K562 (cell line): ENCODE results near the gene SYT1. TPM values are rescaled to one million over a fixed set of nuclear protein-coding genes. Genes with fewer than 3 reads are reported as not detected.

Source experiments
- JUNB ChIP-seq: fragments of 450-650 bp; formaldehyde crosslinking; conservative IDR thresholded peaks from 2 replicates; pipeline ENCODE4 v1.4.0; 2020; ENCODE audit warnings: mild to moderate bottlenecking
- POLR2AphosphoS2 ChIP-seq: IDR thresholded peaks from 2 replicates; pipeline ENCODE4 v1.6.1; 2012; ENCODE audit warnings: low read length, improper control_type of control experiment
- POLR3A ChIP-seq: IDR thresholded peaks from 2 replicates; pipeline ENCODE4 v1.6.1; 2011; ENCODE audit warnings: borderline replicate concordance, mild to moderate bottlenecking, moderate library complexity; ENCODE audit not compliant: insufficient read length, insufficient read depth; ENCODE audit errors: extremely low read depth
- ZBTB40 ChIP-seq, 2 experiments: fragments of 450-650 bp in 1 of 2; sonication (generic) in 1 of 2; formaldehyde crosslinking in 1 of 2; IDR thresholded peaks; 2 replicates each; pipeline versions ENCODE4 v1.7.1 to v1.9.0; 2016 to 2022; ENCODE audit warnings: inconsistent platforms in 1 of 2, mild to moderate bottlenecking in 1 of 2, missing genetic modification reagents in 1 of 2
- ZBTB7A ChIP-seq: IDR thresholded peaks from 2 replicates; pipeline ENCODE4 v1.6.1; 2011; ENCODE audit warnings: low read depth, mild to moderate bottlenecking, low read length, moderate library complexity, borderline replicate concordance; ENCODE audit not compliant: control insufficient read depth
- ZFX ChIP-seq: sonication (generic); formaldehyde crosslinking; IDR thresholded peaks from 2 replicates; pipeline ENCODE4 v1.8.0; 2022; ENCODE audit warnings: mild to moderate bottlenecking, missing genetic modification reagents, moderate library complexity
- ZNF217 ChIP-seq: sonication (generic); formaldehyde crosslinking; IDR thresholded peaks from 2 replicates; pipeline ENCODE4 v1.8.0; 2022; ENCODE audit warnings: mild to moderate bottlenecking, missing genetic modification reagents
- ZNF239 ChIP-seq: fragments of 250-450 bp; sonication (Bioruptor Pico); IDR thresholded peaks from 2 replicates; pipeline ENCODE4 v1.4.0; 2020; ENCODE audit warnings: mild to moderate bottlenecking
- ZNF586 ChIP-seq: fragments of 450-650 bp; formaldehyde crosslinking; conservative IDR thresholded peaks from 2 replicates; pipeline ENCODE4 v1.4.0; 2020; ENCODE audit warnings: mild to moderate bottlenecking, moderate library complexity
- polyA plus RNA-seq, 8 experiments: library from polyadenylated mRNA; depleted of rRNA in 4 of 8; stranded (reverse) in 5 of 8; unstranded in 3 of 8; fragments of >200 nt; fragmentation: Nextera tagmentation in 2 of 8; fragmentation: Illumina TruSeq in 1 of 8; extraction: Ambion mirVana in 2 of 8; extraction: Trizol in 1 of 8; gene quantifications; 2 replicates each; pipeline versions ENCODE4 v1.2.1 to v1.2.3, GENCODE V29; 2011 to 2014; ENCODE audit warnings: inconsistent platforms in 1 of 8, missing spikeins in 1 of 8
- total RNA-seq, 7 experiments: library from RNA; depleted of rRNA in 6 of 7; stranded (reverse); fragments of >200 nt in 6 of 7; fragmentation: Illumina TruSeq in 2 of 7; extraction: Trizol in 2 of 7; gene quantifications; 2 replicates each; pipeline versions ENCODE4 v1.2.1 to v1.2.3, GENCODE V29; 2011 to 2021; ENCODE audit warnings: low replicate concordance in 1 of 7

The SYT1 gene
- total and polyA plus RNA-seq, 9 of the 15 experiments (the other 6 are each of a cell fraction or from before 2014, with no cell fraction given), result 0.03 to 0.13 (median 0.07) TPM; not detected in 4

GRCh38 chr12:78994168-78994791, 129.7 kb downstream of the SYT1 start (continued):
- TF ChIP-seq ZBTB40 (IDR thresholded peaks at IDR 0.05), result no peak
- TF ChIP-seq ZBTB40 (CRISPR knock-in tag; IDR thresholded peaks at IDR 0.05), result no peak
- TF ChIP-seq POLR2AphosphoS2, result no peak
- TF ChIP-seq JUNB (CRISPR knock-in tag), result no peak
- no peak for TF ChIP-seq ZNF239 (CRISPR knock-in tag)
- TF ChIP-seq ZFX, result no peak
- TF ChIP-seq POLR3A, result no peak
- no peak for TF ChIP-seq ZNF217 (CRISPR knock-in tag)
- TF ChIP-seq ZBTB7A, result no peak
- no peak for TF ChIP-seq ZNF586 (CRISPR knock-in tag)
